Stimulated activated naive CD8-positive, alpha-beta T cell treated with anti-CD3 and anti-CD28 coated beads, Interleukin-15, amount 100 ng/mL, for 72 hours (primary cell): ENCODE results near the gene AKAP7.
A peak's percentile ranks its signal among the peaks of the same experiment; 100 is the strongest.

Experiments used
- ATAC-seq: fragments of 150-1000 bp; cut with Tn5 transposase; 2 replicates; pipeline ENCODE4 v1.10.0; 2021; ENCODE audit warnings: mild to moderate bottlenecking, moderate library complexity
- DNase-seq, 2 donors: peaks; one replicate each; pipeline ENCODE4 v3.0.0; 2021 to 2022
- H3K27ac Mint-ChIP-seq, 2 donors: one replicate each; pipeline ENCODE4 v1.8.0; 2022; ENCODE audit warnings: mild to moderate bottlenecking in 2 of 2, mixed read lengths in 2 of 2, moderate library complexity in 2 of 2
- H3K27me3 Mint-ChIP-seq: one replicate; pipeline ENCODE4 v1.8.0; 2022; ENCODE audit warnings: mixed read lengths
- H3K4me1 Mint-ChIP-seq: one replicate; pipeline ENCODE4 v1.8.0; 2022; ENCODE audit warnings: mild to moderate bottlenecking, mixed read lengths
- H3K4me3 Mint-ChIP-seq, 2 donors: one replicate each; pipeline ENCODE4 v1.8.0; 2022; ENCODE audit warnings: mild to moderate bottlenecking in 2 of 2, mixed read lengths in 2 of 2, moderate library complexity in 1 of 2
- H3K9me3 Mint-ChIP-seq, 2 donors: one replicate each; pipeline ENCODE4 v1.8.0; 2022; ENCODE audit warnings: mixed read lengths in 2 of 2

AKAP7 gene

DNA sequence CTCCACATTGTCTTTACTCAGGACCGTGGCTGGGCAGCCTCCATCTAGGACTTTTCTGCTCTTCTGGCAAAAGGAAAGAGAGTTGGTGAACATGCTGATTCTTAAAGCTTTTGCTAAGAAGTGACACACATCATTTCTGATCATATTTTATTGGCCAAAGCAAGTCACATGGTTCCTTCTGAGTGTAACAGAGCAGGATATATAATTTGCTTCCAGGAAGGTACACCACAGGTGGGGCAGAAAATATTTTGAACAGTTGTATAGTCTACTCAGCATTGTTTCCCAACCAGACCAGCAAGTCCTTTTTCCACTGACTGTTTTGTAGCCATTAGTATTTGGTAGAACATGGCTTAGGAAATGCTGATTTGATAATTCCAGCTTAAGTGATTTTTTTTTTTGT lies 73.5 kb downstream of the AKAP7 start:
- no peak overlapping the region for H3K4me3 Mint-ChIP-seq
- peaks cover 52% of the 10 kb centered on the region for H3K4me1 Mint-ChIP-seq
- peaks cover 0 to 6% of the 10 kb centered on the region in 2 donors for H3K9me3 Mint-ChIP-seq
- H3K27ac Mint-ChIP-seq: no peak overlapping the region
- DNase-seq (no peak), ATAC-seq (no peak)
- no peaks in the 10 kb centered on the region for H3K27me3 Mint-ChIP-seq

DNA sequence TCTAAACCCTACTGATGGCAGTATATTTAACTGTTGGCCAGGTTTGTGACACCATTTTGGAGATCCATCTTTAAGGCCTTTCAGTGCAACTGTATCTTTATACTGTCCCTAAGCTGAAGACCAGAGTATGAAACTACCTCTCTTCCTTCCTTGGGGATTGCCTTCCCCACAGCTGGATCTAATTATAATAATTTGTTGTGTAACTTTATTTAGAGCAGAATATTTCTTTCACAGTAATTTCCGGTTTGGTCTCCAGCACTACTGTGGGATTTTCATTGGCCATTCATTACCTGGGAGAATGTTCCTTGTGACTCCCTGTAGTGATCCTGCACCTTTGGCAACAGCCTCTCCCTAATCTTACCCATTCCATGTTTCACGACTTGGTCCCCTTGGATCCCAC lies 75.2 kb downstream of the AKAP7 start:
- Mint-ChIP-seq H3K9me3 (peaks cover 0 to 6% of the 10 kb centered on the region in 2 donors), H3K4me3 (no peak overlapping the region), H3K4me1 (peaks cover 52% of the 10 kb centered on the region), H3K27me3 (no peaks in the 10 kb centered on the region), H3K27ac (no peak overlapping the region)
- no peak for ATAC-seq
- DNase-seq: no peak

DNA sequence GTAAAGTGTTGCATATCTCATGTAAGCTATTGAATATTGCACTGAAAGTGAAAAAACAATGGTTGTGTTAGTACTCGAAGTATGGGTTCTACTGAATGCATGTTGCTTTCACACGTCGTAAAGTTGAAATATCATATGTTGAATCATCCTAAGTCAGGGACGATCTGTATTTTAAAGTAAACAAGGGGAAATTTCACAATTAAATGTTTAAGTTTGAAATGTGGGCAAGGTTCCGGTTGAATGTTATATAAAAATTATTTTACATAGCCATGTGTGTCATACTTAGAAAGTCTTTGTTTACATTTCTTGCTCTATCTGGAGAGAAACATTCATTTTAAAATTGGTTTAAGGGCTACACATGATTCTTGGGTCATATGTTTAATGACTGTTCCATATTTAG lies 76.8 kb downstream of the AKAP7 start:
- DNase-seq: no peak
- no peak for ATAC-seq
- H3K27ac Mint-ChIP-seq: no peak overlapping the region
- H3K4me3 Mint-ChIP-seq: no peak overlapping the region
- H3K27me3 Mint-ChIP-seq: no peaks in the 10 kb centered on the region
- peaks cover 40% of the 10 kb centered on the region for H3K4me1 Mint-ChIP-seq
- peaks cover 0 to 6% of the 10 kb centered on the region in 2 donors for H3K9me3 Mint-ChIP-seq

DNA sequence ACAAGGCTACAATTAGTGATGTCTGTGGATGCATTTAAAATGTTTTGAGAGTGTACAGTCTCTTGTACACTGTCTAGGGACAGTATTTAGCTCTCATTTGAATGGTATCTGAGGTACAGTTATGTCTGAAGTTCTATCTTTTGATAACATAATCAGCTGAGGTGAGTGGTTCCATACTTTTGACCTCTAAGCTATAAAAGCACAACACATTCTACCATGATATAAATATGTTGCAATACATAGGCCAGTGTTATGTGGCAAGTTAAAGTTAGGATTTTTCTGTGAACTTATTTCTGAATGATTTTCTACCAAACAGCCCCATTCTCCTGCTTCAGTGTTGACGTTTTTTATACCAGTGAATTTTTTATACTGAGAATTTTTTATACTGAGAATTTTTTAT lies 77.6 kb downstream of the AKAP7 start:
- no peak overlapping the region for H3K4me3 Mint-ChIP-seq
- no peak overlapping the region for H3K27ac Mint-ChIP-seq
- no peaks in the 10 kb centered on the region for H3K27me3 Mint-ChIP-seq
- H3K9me3 Mint-ChIP-seq: peaks cover 0 to 6% of the 10 kb centered on the region in 2 donors
- peaks cover 34% of the 10 kb centered on the region for H3K4me1 Mint-ChIP-seq
- ATAC-seq: no peak
- DNase-seq: no peak

DNA sequence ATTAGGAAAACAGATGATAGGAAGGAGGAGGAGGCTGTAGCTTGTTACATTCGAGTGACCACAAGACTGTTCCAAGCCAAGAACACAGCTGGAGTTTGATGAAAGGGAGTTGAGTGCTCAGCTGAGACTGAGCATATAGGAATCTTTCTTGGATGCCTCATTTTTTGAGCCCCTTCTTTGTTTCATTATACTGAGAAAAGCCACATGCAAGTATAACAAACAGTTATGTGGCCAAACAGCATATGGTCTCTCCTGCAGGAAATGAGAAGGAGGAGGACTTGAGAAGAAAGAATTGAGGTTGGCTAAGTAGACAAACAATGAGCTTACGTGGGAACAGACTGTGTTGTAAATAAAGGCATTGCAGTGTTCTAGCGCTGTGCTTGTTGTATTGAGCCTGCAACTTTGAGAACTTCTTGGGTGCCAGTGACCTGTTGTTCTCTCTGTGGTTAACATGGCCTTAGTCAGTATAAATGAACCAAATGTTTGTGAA lies 78.3 kb downstream of the AKAP7 start:
- ATAC-seq: peak; percentile 42

DNA sequence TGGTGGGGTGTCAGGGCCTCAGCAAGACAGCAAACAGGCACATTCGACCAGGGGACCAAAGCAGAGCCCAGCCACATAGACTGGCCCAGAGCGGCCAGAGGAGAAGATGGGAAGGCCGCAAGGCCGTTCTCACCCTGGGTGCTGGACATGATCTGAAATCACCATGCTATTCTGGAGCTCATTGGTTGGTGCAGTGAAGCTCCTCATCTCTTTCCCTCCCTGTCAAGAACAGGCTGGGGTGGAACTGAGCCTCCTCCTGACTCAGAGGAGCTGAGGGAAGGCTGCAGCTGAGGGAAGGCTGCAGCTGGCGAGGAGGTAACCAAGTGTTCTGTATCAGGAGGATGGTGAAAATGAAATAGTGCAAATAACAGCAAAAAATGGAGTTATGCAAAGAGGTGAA lies 80.0 kb downstream of the AKAP7 start:
- no peak for DNase-seq
- no peak overlapping the region for H3K27ac Mint-ChIP-seq

More for the DNA sequence above, 78.3 kb downstream of the AKAP7 start:
- peak overlapping the region in 1 of 2 donors; percentile 35 for H3K4me3 Mint-ChIP-seq
- peaks cover 32% of the 10 kb centered on the region for H3K4me1 Mint-ChIP-seq
- no peaks in the 10 kb centered on the region for H3K27me3 Mint-ChIP-seq
- peaks cover 0 to 6% of the 10 kb centered on the region in 2 donors for H3K9me3 Mint-ChIP-seq
- peak overlapping the region in 1 of 2 donors; percentile 88 for H3K27ac Mint-ChIP-seq
- DNase-seq: no peak

DNA sequence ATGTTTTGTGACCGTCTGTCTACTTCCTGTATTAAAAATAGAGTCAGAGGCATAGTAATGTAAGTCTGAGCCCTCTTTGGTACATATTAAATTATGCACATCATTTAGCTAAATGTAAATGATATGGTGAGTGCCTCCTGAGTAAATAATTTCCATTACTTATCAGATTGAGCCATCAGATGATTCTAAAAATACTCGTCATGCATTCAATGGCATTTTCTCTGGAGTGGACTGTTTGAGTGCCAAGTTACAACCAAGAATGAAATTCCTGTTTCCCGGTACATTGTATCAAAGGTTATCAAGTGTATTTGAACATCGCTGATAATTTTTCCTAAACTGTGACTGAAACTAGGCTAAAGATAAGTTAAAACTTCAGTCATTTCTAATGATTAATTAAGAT lies 81.0 kb downstream of the AKAP7 start:
- peaks cover 32% of the 10 kb centered on the region for H3K4me1 Mint-ChIP-seq
- H3K27me3 Mint-ChIP-seq: no peaks in the 10 kb centered on the region
- no peak for DNase-seq

More for the DNA sequence above, 80.0 kb downstream of the AKAP7 start:
- Mint-ChIP-seq H3K27me3 (no peaks in the 10 kb centered on the region), H3K4me1 (peaks cover 32% of the 10 kb centered on the region), H3K4me3 (no peak overlapping the region), H3K9me3 (peaks cover 0 to 6% of the 10 kb centered on the region in 2 donors)
- no peak for ATAC-seq

DNA sequence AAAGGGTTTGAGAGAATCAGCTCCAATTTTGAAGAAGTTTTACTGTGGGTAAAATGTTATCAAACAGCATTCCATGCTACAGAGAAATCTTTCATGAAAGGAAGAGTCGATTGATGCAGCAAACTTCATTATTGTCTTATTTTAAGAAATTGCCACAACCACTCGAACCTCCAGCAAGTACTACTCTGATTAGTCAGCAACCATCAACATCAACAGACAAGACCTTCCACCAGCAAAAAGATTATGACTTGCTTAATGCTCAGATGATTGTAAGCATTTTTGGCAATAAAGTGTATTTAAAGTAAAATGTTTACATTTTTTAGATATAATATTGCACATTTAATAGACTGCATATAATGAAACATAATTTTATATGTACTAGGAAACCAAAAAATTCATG lies 87.5 kb downstream of the AKAP7 start:
- Mint-ChIP-seq H3K27me3 (no peaks in the 10 kb centered on the region), H3K4me3 (no peak overlapping the region), H3K4me1 (peaks cover 11% of the 10 kb centered on the region), H3K9me3 (peaks cover 0 to 4% of the 10 kb centered on the region in 2 donors), H3K27ac (no peak overlapping the region)
- DNase-seq (no peak), ATAC-seq (no peak)

More for the DNA sequence above, 81.0 kb downstream of the AKAP7 start:
- H3K9me3 Mint-ChIP-seq: no peaks in the 10 kb centered on the region
- no peak overlapping the region for H3K4me3 Mint-ChIP-seq
- H3K27ac Mint-ChIP-seq: no peak overlapping the region
- ATAC-seq: no peak

DNA sequence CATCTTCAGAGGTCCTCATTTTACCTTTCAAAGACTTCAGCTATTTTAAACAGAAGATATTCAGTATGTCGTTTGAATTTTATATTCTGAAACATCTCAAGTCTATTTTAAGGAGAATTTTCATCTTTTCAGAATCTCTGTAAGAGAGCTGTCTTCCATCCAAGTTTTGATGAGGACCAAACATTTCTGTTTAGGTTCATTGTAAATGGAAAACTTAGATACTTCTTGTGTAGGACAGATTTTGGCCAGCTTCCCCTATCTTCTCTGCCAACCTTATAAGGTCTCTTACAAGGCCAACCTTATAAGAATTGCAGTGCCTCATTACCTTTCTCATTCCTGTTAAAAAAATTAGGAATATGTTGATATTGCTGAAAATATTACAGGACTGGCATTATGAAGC lies 88.1 kb downstream of the AKAP7 start:
- DNase-seq (no peak), ATAC-seq (no peak)
- Mint-ChIP-seq H3K27ac (no peak overlapping the region), H3K27me3 (no peaks in the 10 kb centered on the region), H3K4me3 (no peak overlapping the region), H3K4me1 (peaks cover 11% of the 10 kb centered on the region), H3K9me3 (peaks cover 0 to 4% of the 10 kb centered on the region in 2 donors)

DNA sequence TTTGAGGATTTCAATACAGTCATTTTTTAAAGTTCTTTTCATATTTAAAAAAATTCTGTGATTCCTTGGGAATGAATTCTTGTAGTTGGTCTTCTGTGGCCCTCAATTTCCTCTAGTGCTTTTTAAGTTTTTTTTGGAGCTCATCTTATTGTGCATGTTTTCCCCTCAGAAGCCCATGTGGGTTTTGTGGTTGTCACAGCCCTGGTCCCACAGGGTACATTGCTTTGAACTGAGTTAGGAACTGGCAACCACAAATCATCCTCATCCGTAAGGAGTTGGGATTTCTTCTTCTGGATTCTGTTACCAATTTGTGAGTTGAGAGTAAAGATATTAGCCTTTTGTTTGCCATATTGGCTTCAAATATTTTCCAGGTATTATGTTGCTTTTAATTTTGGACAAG lies 89.9 kb downstream of the AKAP7 start:
- no peaks in the 10 kb centered on the region for H3K27me3 Mint-ChIP-seq
- peaks cover 11% of the 10 kb centered on the region for H3K4me1 Mint-ChIP-seq
- no peak for ATAC-seq
- no peak overlapping the region for H3K4me3 Mint-ChIP-seq
- no peak for DNase-seq
- H3K27ac Mint-ChIP-seq: no peak overlapping the region
- H3K9me3 Mint-ChIP-seq: peaks cover 0 to 4% of the 10 kb centered on the region in 2 donors

DNA sequence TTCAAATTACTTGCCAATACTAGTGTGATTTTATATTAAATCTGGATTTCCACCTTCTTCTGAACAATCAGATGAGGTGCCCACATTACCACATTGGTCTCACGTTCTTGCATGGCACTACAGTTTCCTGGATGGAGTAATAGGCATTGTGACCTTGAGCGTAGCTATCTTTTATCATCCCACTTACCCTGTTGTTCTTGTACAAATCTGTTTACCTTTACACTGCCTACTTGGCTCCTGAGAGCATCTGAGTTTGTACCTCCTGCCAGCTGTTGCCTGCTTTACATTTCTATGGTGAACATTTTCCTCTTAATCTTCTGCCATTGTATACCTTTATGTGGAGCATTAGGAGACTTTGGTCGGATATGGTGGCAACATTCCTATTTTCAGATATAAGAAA lies 90.7 kb downstream of the AKAP7 start:
- no peak for DNase-seq
- no peaks in the 10 kb centered on the region for H3K27me3 Mint-ChIP-seq
- ATAC-seq: no peak
- H3K4me3 Mint-ChIP-seq: no peak overlapping the region
- H3K4me1 Mint-ChIP-seq: peaks cover 11% of the 10 kb centered on the region
- no peak overlapping the region for H3K27ac Mint-ChIP-seq
- peaks cover 0 to 4% of the 10 kb centered on the region in 2 donors for H3K9me3 Mint-ChIP-seq

DNA sequence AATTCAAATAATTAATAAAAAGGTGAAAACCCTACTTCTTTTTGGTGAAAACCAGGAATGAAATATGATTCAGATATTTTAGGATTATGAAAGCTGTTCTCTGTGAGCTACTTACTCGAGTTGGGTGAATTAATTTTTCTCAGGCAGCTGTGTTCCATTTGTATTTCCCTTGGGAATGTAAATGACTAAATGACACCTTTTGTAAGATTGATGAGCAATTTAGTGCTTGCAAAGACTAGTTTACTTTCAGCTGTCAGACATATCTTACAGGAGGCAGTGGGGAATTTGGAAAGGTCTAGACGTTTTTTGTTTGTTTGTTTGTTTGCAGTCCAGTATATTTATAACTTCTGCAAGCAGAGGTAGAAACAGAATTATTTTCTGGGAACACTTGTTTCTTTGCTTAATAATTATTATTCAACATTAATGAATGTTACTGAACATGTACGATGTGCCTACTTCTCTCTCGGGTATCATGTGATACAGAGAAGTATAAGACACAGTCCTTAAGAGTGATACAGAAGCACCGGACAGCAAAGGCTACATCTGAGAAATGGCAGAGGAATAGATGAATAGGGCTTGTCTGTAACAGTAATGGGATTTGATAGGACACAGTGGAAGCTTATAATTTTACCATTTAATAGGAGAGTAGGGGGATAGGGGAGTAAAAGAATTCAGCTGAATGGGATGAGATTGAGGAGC lies 91.3 kb downstream of the AKAP7 start:
- ATAC-seq: no peak
- Mint-ChIP-seq H3K27ac (no peak overlapping the region), H3K4me1 (peaks cover 11% of the 10 kb centered on the region), H3K4me3 (no peak overlapping the region), H3K9me3 (peaks cover 0 to 4% of the 10 kb centered on the region in 2 donors), H3K27me3 (no peaks in the 10 kb centered on the region)
- DNase-seq: no peak

DNA sequence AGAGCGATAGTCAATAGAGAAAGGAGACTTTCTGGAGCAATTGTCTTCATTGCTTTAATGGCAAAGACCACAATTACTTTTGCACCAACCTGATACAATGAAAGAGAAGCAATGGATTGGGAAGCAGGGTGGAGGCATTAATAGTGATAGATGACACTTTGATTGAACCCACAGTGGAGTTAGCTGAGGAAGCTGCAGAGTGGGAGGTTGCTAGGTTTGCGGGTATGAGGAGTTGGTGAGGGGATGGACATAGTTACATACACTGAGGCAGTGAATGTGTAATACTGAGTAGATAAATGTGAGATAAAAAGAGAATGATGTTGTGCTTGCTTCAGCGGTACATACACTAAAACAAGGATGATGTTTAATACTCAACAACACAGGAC lies 91.9 kb downstream of the AKAP7 start:
- Mint-ChIP-seq H3K4me1 (peaks cover 11% of the 10 kb centered on the region), H3K4me3 (no peak overlapping the region), H3K27ac (no peak overlapping the region), H3K9me3 (no peaks in the 10 kb centered on the region), H3K27me3 (no peaks in the 10 kb centered on the region)
- DNase-seq: no peak
- ATAC-seq: no peak

DNA sequence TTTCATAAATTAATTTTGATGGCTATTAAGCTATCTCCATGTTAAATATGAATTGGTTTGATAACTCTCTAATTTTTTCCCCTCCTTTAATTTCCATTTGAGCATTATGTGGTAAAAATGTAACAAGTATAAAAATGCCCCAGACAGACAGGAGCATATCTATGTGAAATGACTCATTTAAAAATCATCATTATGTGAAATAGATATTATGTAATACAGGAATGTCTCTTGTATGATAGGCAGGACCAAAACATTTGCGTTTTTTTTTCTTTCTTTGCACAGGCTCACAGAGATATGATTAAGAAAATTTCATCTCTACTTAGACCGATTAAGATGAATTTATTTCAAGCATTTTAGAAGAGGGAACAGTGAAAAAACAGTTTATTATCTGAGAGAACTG lies 95.8 kb downstream of the AKAP7 start:
- no peak for DNase-seq
- Mint-ChIP-seq H3K4me3 (no peak overlapping the region), H3K4me1 (no peaks in the 10 kb centered on the region), H3K9me3 (no peaks in the 10 kb centered on the region), H3K27ac (no peak overlapping the region), H3K27me3 (no peaks in the 10 kb centered on the region)
- ATAC-seq: no peak

DNA sequence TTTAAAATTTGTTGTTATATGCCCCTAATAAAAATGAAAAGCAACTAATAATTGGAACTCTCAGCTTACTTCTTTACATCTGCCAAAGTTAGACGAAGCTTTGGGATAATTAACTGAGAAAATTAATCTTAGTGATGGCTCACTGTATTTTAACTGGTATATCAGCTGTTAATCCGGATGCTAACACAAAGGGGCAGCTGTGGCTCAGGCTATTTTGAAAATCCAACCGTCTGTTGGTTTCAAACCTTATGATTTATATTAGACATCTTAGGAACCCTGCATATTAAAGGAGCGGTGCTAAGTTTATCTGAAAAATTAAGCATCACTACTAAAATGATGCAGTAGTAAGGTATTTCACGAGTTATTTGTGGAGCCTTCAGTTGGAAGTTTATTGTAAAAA lies 96.6 kb downstream of the AKAP7 start:
- ATAC-seq (no peak), DNase-seq (no peak)
- H3K27ac Mint-ChIP-seq: no peak overlapping the region
- no peaks in the 10 kb centered on the region for H3K4me1 Mint-ChIP-seq
- no peak overlapping the region for H3K4me3 Mint-ChIP-seq
- no peaks in the 10 kb centered on the region for H3K9me3 Mint-ChIP-seq
- H3K27me3 Mint-ChIP-seq: no peaks in the 10 kb centered on the region

DNA sequence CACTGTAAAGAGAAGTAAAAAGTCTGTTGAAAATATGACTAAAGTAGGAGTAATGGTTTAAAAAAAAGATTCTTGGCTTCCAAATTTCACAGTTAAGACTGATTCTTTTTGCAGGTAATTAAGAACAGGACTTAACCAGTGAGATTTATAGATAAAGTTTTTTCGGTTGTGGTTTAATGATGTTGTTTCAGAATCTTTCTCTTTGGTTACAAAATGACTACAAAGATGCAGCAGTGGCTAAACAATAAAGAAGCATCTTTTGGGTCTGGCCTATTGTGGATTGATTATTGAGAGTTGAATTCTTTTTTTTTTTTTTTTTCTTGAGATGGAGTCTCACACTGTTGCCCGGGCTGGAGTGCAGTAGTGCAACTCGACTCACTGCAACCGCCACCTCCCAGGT lies 109.7 kb downstream of the AKAP7 start:
- H3K27ac Mint-ChIP-seq: peak overlapping the region in 1 of 2 donors; percentile 63
- peaks cover 14 to 20% of the 10 kb centered on the region in 2 donors for H3K9me3 Mint-ChIP-seq
- H3K4me3 Mint-ChIP-seq: no peak overlapping the region
- peaks cover 17% of the 10 kb centered on the region for H3K4me1 Mint-ChIP-seq
- DNase-seq (no peak), ATAC-seq (no peak)
- H3K27me3 Mint-ChIP-seq: no peaks in the 10 kb centered on the region

DNA sequence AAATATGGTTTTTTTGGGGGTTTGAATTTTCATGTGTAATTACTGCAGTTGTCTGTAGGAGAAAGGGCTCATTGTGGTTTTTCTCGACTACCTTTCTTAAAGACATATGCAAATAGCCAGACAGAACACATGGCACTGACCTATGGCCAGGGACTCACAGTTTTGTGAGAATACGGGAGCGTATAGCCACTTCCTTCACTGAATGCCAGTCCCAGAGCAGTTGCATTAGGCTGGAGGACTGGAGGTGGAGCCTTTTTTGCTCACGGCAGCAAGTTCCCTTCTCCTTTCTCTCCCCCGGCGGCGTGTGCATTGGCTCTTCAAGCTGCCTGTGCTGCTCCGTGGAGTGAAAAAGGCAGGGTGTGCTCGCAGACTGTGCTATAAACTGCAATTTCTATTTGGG lies 114.9 kb downstream of the AKAP7 start:
- Mint-ChIP-seq H3K4me3 (peak overlapping the region; percentile 53 to 68), H3K4me1 (peaks cover 50% of the 10 kb centered on the region), H3K27ac (peak overlapping the region in 1 of 2 donors; percentile 33), H3K27me3 (no peaks in the 10 kb centered on the region), H3K9me3 (peaks cover 0 to 4% of the 10 kb centered on the region in 2 donors)
- DNase-seq: peak in 1 of 2 donors; percentile 11
- peak; percentile 71 for ATAC-seq
